Stimulated activated naive CD8-positive, alpha-beta T cell treated with anti-CD3 and anti-CD28 coated beads, Interleukin-15, Interleukin-2, amounts not matched to agents 100 ng/mL and 50 ng/mL, for 24 hours (primary cell): ENCODE results near the gene COL27A1.

Experiments used
- H3K27ac Mint-ChIP-seq: one replicate; pipeline ENCODE4 v1.8.0; 2021; ENCODE audit warnings: mild to moderate bottlenecking, mixed read lengths
- H3K27me3 Mint-ChIP-seq: one replicate; pipeline ENCODE4 v1.8.0; 2021; ENCODE audit warnings: mixed read lengths
- H3K36me3 Mint-ChIP-seq: one replicate; pipeline ENCODE4 v1.8.0; 2021; ENCODE audit warnings: low read depth, mixed read lengths
- H3K4me1 Mint-ChIP-seq: one replicate; pipeline ENCODE4 v1.8.0; 2021; ENCODE audit warnings: low read depth, mixed read lengths
- H3K4me3 Mint-ChIP-seq: one replicate; pipeline ENCODE4 v1.8.0; 2021; ENCODE audit warnings: mild to moderate bottlenecking, mixed read lengths
- H3K9me3 Mint-ChIP-seq: one replicate; pipeline ENCODE4 v1.8.0; 2021; ENCODE audit warnings: mixed read lengths

COL27A1 gene

DNA sequence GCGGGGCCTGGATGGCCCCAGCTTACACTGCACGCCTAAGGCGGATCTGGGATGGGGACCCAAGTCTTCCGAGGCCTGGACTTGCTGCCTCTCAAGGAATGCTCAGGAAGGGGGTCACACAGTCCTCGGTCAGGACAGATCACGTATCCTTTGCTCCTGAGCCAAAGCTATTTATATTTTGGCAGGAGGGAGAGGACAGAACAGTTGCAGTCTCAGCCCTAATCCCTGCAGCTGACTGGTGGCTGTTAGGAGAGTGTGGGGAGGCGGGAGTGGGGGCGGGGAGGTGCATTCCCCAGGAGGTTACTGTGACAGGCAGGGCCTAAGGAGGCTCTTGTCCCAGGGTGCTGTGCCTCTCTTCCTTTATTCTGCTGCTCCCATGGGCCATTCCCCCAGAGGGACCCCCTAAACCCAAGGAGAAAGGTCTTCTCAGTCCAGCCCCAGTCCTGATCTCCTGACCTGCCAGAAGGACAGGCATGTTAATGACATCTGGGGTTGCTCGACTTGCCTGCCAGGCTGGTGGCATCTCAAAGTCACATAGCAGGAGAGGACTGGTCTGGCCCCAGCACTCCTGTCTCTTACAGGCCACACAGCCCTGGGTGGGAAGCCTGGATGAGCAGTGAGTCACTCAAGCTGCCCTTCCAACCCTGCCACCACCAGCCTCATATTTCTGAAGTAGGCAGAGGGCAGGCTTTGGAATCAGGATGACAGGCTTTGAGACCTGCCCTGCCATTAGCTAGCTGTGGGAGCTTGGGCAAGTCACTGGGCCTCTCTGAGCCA is 51.9 kb downstream of the COL27A1 start:
- Mint-ChIP-seq H3K4me3 (no peak overlapping the region), H3K9me3 (no peaks in the 10 kb centered on the region), H3K4me1 (no peaks in the 10 kb centered on the region), H3K36me3 (no peaks in the 10 kb centered on the region), H3K27ac (no peak overlapping the region), H3K27me3 (no peaks in the 10 kb centered on the region)

GRCh38 chr9:114207845-114208244 is 52.5 kb downstream of the COL27A1 start:
- no peaks in the 10 kb centered on the region for H3K9me3 Mint-ChIP-seq
- no peaks in the 10 kb centered on the region for H3K4me1 Mint-ChIP-seq
- no peaks in the 10 kb centered on the region for H3K27me3 Mint-ChIP-seq
- H3K27ac Mint-ChIP-seq, result no peak overlapping the region
- H3K4me3 Mint-ChIP-seq, result no peak overlapping the region
- H3K36me3 Mint-ChIP-seq, result no peaks in the 10 kb centered on the region

DNA sequence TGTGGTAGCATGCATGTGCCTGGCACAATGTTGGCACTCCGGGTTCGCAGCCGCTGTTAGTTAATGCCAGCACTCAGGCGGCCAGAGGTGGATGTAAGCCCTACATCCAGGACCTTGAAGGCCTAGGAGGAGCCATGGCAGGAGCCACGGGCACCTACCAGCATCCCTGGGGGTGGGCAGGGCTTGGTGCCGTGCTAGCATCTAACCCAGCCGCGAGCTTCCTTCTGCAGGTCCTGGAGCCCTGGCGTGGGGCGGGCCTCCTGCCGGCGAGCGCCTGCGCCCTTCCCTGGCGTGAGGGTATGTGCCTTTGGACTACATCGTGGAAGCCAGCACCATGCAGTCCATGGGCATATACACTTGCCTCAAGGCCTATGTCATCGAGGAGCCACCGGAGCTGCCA is 53.8 kb downstream of the COL27A1 start:
- Mint-ChIP-seq H3K4me3 (no peak overlapping the region), H3K27me3 (no peaks in the 10 kb centered on the region), H3K4me1 (no peaks in the 10 kb centered on the region), H3K27ac (no peak overlapping the region), H3K36me3 (no peaks in the 10 kb centered on the region), H3K9me3 (no peaks in the 10 kb centered on the region)

- Mint-ChIP-seq H3K27me3 (no peaks in the 10 kb centered on the region), H3K9me3 (no peaks in the 10 kb centered on the region), H3K4me1 (no peaks in the 10 kb centered on the region), H3K4me3 (no peak overlapping the region), H3K27ac (no peak overlapping the region), H3K36me3 (no peaks in the 10 kb centered on the region)
Measured at GRCh38 chr9:114210136-114210535, 54.8 kb downstream of the COL27A1 start.

- no peak overlapping the region for H3K4me3 Mint-ChIP-seq
Measured at GRCh38 chr9:114210691-114211276, 55.4 kb downstream of the COL27A1 start.

GRCh38 chr9:114212826-114213225 is 57.5 kb downstream of the COL27A1 start:
- H3K4me1 Mint-ChIP-seq, result no peaks in the 10 kb centered on the region
- no peak overlapping the region for H3K27ac Mint-ChIP-seq
- no peaks in the 10 kb centered on the region for H3K36me3 Mint-ChIP-seq
- no peaks in the 10 kb centered on the region for H3K9me3 Mint-ChIP-seq
- H3K4me3 Mint-ChIP-seq, result no peak overlapping the region
- no peaks in the 10 kb centered on the region for H3K27me3 Mint-ChIP-seq

More at GRCh38 chr9:114210691-114211276, 55.4 kb downstream of the COL27A1 start:
- H3K36me3 Mint-ChIP-seq, result no peaks in the 10 kb centered on the region
- no peaks in the 10 kb centered on the region for H3K27me3 Mint-ChIP-seq
- no peak overlapping the region for H3K27ac Mint-ChIP-seq
- H3K4me1 Mint-ChIP-seq, result no peaks in the 10 kb centered on the region
- H3K9me3 Mint-ChIP-seq, result no peaks in the 10 kb centered on the region

DNA sequence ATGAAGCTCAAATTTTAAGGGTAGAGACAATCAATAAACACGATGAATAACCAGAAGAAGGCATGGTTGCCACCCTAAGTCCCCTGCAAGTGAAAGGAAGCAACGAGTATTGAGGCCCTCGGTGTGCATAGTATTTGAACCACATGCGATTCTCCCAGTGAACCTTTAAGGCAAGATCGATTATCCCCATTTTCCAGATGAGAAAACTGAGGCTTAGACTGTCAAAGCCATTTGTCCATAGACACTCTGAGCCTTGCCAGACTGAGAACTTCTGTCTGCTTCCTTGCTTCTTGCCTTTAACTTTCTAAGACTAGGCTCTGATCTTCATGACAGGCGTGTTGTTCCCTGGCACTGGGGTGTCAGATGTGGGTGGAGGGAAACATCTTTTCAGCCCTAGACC is 58.2 kb downstream of the COL27A1 start:
- H3K27ac Mint-ChIP-seq, result no peak overlapping the region
- H3K4me3 Mint-ChIP-seq, result no peak overlapping the region
- no peaks in the 10 kb centered on the region for H3K4me1 Mint-ChIP-seq
- H3K9me3 Mint-ChIP-seq, result no peaks in the 10 kb centered on the region
- H3K27me3 Mint-ChIP-seq, result no peaks in the 10 kb centered on the region
- H3K36me3 Mint-ChIP-seq, result no peaks in the 10 kb centered on the region

DNA sequence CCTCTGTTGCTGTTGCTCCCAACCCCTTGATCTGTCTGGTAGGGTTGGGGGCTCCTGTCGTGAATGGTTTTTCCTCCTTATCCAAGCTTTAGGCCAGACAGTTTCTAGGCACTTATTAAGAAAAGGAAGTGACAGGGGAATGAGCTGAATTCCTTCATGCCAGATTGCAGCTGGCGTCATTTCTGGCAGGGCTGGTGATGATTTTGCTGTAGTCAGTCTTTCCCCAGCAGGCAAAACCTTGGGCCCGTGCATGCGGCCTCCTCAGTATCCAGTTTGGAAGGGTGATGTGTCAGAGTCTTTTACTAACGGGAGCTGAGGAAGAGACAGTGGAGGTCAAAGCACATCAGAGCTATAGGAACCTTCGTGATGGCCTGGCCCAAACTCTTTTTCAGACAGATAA is 58.8 kb downstream of the COL27A1 start:
- Mint-ChIP-seq H3K27me3 (no peaks in the 10 kb centered on the region), H3K27ac (no peak overlapping the region), H3K36me3 (no peaks in the 10 kb centered on the region), H3K9me3 (no peaks in the 10 kb centered on the region), H3K4me1 (no peaks in the 10 kb centered on the region), H3K4me3 (no peak overlapping the region)

- no peaks in the 10 kb centered on the region for H3K27me3 Mint-ChIP-seq
- H3K27ac Mint-ChIP-seq, result no peak overlapping the region
- no peaks in the 10 kb centered on the region for H3K36me3 Mint-ChIP-seq
Measured at GRCh38 chr9:114214686-114215414, 59.5 kb downstream of the COL27A1 start.

DNA sequence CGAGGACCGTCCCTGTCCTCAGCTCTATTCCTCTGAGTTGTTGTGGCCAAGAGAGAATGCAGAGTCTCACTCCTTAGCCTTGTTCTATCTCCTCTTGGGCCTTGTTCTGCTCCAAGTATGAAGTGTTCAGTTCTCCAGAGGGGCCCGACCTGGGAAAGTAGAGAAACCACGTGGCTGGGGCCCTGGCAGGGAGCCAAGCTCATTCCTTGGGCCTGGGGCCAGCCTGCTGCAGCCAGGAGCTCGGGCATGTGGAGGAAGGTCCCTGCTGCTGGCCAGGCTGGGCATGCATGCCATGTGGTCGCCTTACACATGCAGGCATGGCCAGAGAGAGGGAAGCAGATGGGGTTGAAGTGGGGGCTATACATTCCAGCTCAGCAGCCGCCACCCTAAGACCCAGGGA is 60.7 kb downstream of the COL27A1 start:
- Mint-ChIP-seq H3K27me3 (no peaks in the 10 kb centered on the region), H3K27ac (no peak overlapping the region)

More at GRCh38 chr9:114214686-114215414, 59.5 kb downstream of the COL27A1 start:
- Mint-ChIP-seq H3K9me3 (no peaks in the 10 kb centered on the region), H3K4me1 (no peaks in the 10 kb centered on the region), H3K4me3 (no peak overlapping the region)

GRCh38 chr9:114216976-114217375 is 61.6 kb downstream of the COL27A1 start:
- H3K36me3 Mint-ChIP-seq, result no peaks in the 10 kb centered on the region
- no peak overlapping the region for H3K27ac Mint-ChIP-seq
- no peaks in the 10 kb centered on the region for H3K4me1 Mint-ChIP-seq
- H3K4me3 Mint-ChIP-seq, result no peak overlapping the region
- no peaks in the 10 kb centered on the region for H3K9me3 Mint-ChIP-seq
- H3K27me3 Mint-ChIP-seq, result no peaks in the 10 kb centered on the region

More for the DNA sequence above, 60.7 kb downstream of the COL27A1 start:
- no peak overlapping the region for H3K4me3 Mint-ChIP-seq
- H3K36me3 Mint-ChIP-seq, result no peaks in the 10 kb centered on the region
- H3K9me3 Mint-ChIP-seq, result no peaks in the 10 kb centered on the region
- no peaks in the 10 kb centered on the region for H3K4me1 Mint-ChIP-seq

DNA sequence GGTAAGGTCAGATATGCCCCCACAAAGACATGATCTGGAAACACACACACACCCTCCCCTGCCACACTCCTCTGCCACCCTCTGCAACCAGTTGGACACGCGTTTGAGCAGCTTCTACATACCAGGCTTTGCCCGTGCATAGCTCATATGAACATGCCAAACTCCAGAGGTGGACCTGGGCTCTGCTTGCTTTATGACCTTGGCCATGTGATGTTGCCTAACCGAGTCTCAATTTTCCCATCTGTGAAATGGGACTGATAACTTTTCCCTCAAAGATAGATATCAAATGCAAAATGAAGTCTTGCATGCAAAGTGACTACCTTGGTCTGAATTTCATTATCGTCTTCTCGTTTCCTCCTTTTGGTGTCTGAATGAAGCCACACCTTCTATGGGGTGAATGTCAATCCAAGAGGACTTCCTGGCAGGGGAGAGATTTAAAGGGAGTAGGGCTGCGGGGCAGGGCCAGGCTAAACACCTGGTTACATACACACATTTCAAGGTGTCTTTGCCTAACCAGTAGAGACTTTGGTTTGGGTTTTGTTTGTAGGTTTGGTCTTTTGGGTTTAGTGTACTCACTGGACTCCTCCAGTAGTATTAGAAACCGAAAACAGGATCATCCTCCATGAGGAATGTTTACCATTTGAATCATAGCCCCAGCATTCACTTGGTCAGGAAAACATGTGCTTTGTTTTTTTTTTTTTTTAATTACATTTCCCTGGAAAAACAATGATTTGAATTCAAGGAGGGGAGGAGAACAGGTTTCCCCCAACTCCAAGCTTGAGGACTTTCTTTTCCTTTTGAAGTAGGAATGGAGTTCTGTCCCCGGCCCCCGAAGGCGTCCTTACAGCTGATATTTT is 63.2 kb downstream of the COL27A1 start:
- Mint-ChIP-seq H3K4me1 (no peaks in the 10 kb centered on the region), H3K4me3 (no peak overlapping the region), H3K9me3 (no peaks in the 10 kb centered on the region), H3K36me3 (no peaks in the 10 kb centered on the region), H3K27me3 (no peaks in the 10 kb centered on the region), H3K27ac (no peak overlapping the region)

- Mint-ChIP-seq H3K36me3 (no peaks in the 10 kb centered on the region), H3K9me3 (no peaks in the 10 kb centered on the region), H3K27me3 (no peaks in the 10 kb centered on the region), H3K4me3 (no peak overlapping the region), H3K27ac (no peak overlapping the region), H3K4me1 (no peaks in the 10 kb centered on the region)
Measured at GRCh38 chr9:114220061-114220541, 64.8 kb downstream of the COL27A1 start.

DNA sequence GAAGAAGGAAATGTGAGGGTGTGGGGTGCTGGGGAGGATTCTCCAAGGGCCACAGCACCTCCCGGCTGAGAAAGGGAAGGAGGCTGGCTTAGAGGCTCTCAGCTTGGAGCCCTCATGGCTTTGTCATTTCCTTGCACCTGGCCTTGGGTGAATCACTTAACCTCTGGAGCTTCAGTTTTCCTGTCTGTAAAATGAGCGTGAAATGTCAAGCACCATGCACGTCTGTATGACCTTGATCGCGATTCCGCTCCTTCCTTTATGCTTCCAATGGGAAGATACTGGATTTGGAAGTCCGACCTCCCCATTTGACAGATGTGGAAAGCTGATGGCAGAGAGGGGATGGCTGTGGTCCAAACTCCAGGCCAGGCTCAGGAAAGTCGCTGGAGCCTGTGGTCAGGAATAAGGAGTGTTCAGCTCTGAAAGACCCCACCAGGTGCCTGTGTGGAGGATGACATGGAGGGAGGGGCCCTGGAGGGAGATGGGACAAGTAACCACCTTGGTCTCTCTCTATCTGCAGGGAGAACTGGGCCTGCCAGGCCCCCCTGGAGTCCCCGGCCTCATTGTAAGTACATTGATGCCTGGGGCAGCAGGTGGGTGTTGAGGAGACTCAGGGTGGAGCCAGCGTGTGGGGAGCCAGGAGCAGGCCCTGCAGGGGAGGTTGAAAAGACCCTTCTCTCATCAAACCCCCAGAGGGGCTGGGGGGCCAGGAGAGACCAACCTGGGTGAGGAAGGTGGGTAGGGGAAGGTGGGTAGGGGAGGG is 66.5 kb downstream of the COL27A1 start:
- Mint-ChIP-seq H3K36me3 (no peaks in the 10 kb centered on the region), H3K27me3 (no peaks in the 10 kb centered on the region), H3K4me3 (no peak overlapping the region), H3K9me3 (no peaks in the 10 kb centered on the region), H3K4me1 (no peaks in the 10 kb centered on the region), H3K27ac (no peak overlapping the region)
